GM19351 (cell line): ENCODE data around the gene SBK2.
A peak's percentile ranks its signal among the peaks of the same experiment; 100 is the strongest.

Experiments used
- ATAC-seq: cut with Tn5 transposase; IDR thresholded peaks from one replicate; pipeline ENCODE4 v1.9.1; 2021; ENCODE audit warnings: mild to moderate bottlenecking, moderate library complexity; ENCODE audit not compliant: unreplicated experiment

SBK2 gene

DNA sequence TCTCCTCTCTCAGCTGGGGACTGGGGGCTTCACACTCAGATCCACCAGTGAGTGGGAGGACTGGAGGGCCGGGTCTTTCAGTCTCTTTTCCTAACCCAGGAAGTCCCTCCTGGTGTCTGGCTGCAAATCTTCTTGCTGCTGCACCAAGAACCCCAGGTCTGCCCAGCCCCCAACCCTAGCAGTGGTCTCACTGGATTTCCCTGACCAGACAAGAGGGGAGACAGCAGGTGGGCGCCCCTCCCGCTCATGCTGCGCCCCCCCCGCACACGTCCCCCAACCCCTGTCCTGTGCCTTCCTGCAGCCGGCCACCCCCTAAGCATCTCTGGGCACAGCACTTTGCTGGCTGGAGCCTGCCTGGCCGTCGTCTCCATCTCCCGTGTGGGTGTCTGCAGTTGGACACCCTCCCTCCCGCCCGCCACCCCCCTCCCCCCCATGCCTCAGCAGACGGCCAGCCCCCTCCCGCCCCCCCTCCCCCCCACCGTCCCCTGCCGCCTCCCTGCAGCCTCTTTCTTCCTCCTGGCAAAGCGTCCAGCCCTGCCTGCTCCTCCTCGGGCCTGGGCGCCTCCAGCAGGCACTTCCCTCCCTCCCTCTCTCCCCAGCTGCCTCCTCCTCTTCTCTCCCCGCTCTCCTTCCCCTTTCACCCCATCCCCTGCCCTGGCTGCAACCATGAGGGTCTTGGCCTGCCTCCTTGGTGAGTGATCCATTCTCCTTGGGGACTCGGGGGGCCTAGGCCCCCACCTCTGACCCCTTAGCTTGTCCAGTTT, 48.8 kb downstream of the SBK2 start, which contains the start of gene SSC5D:
TSS of gene SSC5D (plus strand) at position 513 of the 764 bp plus-strand sequence. CDS start at position 667, 154 bp downstream.
- no peak for ATAC-seq

DNA sequence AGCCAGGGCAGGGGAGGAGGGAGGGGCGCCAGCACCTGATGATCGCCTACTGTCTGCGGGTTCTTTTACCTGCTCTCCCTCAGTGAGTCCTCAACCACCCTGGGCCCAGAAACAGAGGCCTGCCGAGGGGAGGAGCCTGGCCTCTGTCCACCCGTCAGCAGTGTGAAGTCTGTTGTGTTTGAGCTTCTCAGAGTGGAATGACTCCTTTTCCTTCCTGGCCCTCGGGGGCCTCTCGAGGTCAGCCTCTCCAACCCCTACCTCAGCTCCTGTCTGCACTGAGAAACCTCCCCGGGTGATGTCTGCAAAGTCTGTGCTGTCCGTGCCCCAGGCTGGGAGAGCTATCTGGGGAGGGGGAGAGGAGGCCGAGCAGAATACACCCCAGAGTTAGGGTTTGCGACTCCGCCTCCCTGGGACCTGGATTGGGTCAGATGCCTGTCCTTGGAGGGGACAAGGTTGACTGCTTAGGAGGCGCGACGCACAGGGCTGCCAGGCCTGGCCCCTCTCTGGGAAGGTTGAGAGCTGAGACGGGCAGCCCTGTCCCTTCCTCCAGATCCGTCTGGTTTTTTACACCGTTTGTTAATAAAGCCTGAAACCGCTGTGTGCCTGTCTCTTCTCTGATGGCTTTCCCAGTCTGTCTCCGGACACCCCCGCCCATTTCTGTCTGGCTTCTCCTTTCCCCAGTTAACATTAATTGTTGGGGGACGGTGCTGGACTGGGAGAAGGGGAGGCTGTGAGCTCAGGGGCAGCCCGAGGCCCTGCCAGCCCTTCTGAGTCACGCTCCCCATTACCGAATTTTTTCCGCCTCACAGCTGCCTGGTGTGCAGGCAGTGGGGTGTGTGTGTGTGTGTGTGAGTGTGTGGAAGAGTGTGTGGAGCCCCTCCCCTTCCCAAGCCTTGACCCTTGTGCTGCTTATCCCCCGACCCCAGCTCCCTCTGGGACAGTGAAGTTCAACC, 49.7 kb downstream of the SBK2 start:
- no peak for ATAC-seq

DNA sequence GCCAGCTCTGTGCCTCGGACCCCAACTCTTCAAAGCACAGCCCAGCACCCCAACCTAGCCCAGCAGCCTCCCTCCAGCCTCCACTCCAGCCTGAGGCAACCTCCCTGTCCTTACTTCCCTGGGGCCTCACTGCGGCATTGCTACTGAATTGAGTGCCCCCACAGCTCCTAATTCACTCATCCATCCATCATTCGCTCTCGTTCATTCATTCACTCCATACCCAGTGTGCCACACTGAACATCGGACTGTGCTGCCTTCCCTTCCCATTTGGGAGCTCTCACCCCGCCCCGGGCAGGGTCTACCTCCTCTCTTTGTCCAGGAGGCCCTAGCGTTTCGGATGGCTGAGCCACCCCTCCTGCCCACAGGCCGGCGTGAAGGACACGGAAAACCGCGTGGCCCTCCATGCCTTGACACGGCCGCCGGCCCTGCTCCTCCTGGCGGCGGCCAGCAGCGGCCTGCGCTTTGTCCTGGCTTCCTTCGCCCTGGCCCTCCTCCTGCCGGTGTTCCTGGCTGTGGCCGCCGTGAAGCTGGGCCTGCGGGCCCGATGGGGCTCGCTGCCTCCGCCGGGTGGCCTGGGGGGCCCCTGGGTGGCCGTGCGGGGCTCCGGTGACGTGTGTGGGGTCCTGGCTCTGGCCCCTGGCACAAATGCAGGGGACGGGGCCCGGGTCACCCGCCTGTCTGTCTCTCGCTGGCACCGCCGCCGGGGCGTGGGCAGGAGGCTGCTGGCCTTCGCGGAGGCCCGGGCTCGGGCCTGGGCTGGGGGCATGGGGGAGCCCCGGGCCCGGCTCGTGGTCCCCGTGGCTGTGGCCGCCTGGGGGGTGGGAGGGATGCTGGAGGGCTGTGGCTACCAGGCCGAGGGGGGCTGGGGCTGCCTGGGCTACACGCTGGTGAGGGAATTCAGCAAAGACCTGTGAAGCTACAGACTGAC, 50.6 kb downstream of the SBK2 start:
- no peak for ATAC-seq

DNA sequence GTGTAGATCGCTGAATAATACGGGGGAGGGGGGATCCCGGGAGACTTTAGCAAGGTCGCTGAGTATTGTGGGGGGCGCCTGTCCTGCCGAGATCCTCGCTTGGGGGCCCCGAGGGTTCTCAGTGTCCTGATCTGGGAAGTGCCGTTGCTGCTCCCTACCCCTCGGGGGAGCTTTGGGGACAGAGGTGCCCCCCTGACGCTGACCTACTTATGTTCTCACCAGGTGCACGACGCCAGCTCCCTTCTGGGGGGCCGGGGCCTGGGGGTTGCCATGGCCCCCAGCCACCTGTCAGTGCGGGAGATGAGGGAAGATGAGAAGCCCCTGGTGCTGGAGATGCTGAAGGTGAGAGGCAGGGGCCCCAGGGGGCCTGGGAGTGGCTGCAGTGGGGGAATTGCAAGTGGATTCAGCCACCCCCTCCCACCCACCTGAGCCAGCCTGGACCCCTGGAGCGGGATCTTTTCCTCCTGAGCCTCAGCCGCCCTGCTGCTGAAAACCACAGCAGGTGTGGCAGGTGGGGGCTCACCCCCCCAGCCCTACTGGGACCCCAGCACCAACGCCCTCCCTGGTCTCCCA, 51.4 kb downstream of the SBK2 start:
- ATAC-seq, result no peak

GRCh38 chr19:55484593-55485438, 52.1 kb downstream of the SBK2 start, which contains the start of gene NAT14:
TSS of gene NAT14 (plus strand) at chr19:55485188. CDS start at chr19:55485709, 521 bp downstream.
- peak; percentile 56 for ATAC-seq

DNA sequence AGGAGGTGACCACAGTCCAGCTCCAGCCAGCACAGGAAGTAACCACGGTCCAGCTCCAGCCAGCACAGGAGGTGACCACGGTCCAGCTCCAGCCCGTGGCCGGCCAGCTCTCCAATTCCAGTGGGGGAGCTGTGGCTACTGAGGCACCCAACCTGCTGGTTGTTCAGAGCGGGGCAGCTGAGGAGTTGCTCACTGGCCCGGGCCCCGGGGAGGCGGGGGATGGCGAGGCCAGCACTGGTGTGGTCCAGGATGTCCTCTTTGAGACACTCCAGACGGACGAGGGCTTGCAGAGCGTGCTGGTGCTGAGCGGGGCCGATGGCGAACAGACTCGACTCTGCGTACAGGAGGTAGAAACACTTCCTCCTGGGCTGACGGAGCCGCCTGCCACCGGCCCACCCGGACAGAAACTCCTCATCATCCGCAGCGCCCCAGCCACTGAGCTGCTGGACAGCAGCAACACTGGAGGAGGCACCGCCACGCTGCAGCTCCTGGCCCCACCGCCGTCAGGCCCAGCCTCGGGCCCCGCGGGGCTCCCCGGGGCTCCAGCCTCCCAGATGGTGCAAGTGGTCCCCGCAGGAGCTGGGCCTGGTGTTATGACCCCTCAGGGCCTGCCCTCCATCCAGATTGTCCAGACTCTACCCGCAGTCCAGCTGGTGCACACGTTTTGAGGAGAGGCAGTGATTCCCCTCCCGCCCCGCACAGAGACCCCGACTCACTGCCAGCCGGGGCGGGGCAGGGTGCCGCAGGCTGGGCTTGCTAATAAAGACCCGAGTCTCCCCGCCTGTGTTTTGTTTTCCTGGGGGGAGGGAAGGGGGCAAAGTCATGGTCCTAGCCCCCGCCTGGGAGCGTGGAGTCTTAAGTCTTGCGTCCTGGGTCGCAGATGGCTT, 53.0 kb downstream of the SBK2 start:
- no peak for ATAC-seq

- no peak for ATAC-seq
Measured at GRCh38 chr19:55482967-55483705, 53.8 kb downstream of the SBK2 start.

GRCh38 chr19:55482156-55482961, 54.6 kb downstream of the SBK2 start:
- ATAC-seq, result no peak

DNA sequence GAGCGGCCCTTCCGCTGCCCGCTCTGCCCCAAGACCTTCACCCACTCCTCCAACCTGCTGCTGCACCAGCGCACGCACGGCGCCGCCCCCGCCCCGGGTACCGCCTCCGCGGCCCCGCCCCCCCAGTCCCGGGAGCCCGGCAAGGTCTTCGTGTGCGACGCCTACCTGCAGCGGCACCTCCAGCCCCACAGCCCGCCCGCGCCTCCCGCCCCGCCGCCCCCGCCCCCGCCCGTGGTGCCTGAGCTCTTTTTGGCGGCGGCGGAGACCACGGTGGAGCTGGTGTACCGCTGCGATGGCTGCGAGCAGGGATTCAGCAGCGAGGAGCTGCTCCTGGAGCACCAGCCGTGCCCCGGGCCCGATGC, 55.2 kb downstream of the SBK2 start:
- ATAC-seq, result no peak

- no peak for ATAC-seq
Measured at GRCh38 chr19:55481148-55481793, 55.7 kb downstream of the SBK2 start.

- no peak for ATAC-seq
Measured at GRCh38 chr19:55479451-55480230, 57.3 kb downstream of the SBK2 start.

DNA sequence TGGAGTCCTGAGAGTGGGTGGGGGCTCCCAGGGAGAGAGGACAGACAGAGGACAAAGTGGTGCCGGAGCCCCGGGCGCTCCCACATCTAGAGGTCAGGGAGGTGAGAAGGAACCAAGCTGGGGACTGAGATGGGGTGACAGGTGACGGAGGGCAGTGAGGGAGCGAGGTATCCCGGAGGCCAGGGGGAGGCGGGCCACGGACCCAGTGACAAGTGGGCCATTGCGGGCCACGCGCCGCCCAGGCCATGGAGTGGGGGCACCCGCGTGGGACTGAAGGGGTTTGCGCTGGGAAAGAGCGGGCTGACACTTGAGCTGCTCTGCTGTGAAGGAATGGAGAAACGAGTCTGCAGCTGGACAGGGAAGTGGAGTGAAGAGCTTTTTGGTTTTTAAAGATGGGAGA, 57.9 kb downstream of the SBK2 start:
- ATAC-seq, result no peak
